Stomach smooth muscle (tissue), 2 donors: Measurements from ENCODE around the gene NLRP8.
"Not testable (repeated sequence)": the region's sequence is repeated elsewhere in the genome, so short reads cannot be mapped to it uniquely, and the experiment has no call there.

Experiments
- H3K27ac ChIP-seq: one replicate; pipeline ENCODE4 v1.7.0; 2013; ENCODE audit warnings: mild to moderate bottlenecking, low read length, inconsistent platforms
- H3K27me3 ChIP-seq, 2 donors: one replicate each; pipeline ENCODE4 v1.7.0; 2013; ENCODE audit warnings: low read length in 2 of 2; ENCODE audit not compliant: insufficient read depth in 2 of 2, control insufficient read depth in 1 of 2
- H3K36me3 ChIP-seq, 2 donors: one replicate each; pipeline ENCODE4 v1.7.0; 2013; ENCODE audit warnings: low read length in 2 of 2; ENCODE audit not compliant: control insufficient read depth in 2 of 2, insufficient read depth in 2 of 2
- H3K4me1 ChIP-seq: one replicate; pipeline ENCODE4 v1.7.0; 2013; ENCODE audit warnings: low read length; ENCODE audit not compliant: control insufficient read depth, insufficient read depth
- H3K4me3 ChIP-seq, 2 donors: one replicate each; pipeline ENCODE4 v1.7.0; 2013; ENCODE audit warnings: low read length in 2 of 2
- H3K9ac ChIP-seq, 2 donors: one replicate each; pipeline ENCODE4 v1.7.0; 2013; ENCODE audit warnings: low read length in 2 of 2, mild to moderate bottlenecking in 1 of 2
- H3K9me3 ChIP-seq, 2 donors: one replicate each; pipeline ENCODE4 v1.7.0; 2013; ENCODE audit warnings: low read length in 2 of 2; ENCODE audit not compliant: control insufficient read depth in 2 of 2
- donor health status: healthy.
- donor health status: Pancreatic carcinoma.

NLRP8 gene

GRCh38 chr19:55962186-55962585 is 14.6 kb downstream of the NLRP8 start:
- Histone ChIP-seq H3K27me3 (no peaks in the 10 kb centered on the region), H3K9me3 (peaks cover 0 to 1% of the 10 kb centered on the region in 2 donors), H3K36me3 (no peaks in the 10 kb centered on the region), H3K9ac (no peak overlapping the region), H3K4me3 (no peak overlapping the region), H3K4me1 (no peaks in the 10 kb centered on the region), H3K27ac (no peak overlapping the region)

- Histone ChIP-seq H3K27me3 (no peaks in the 10 kb centered on the region), H3K4me3 (no peak overlapping the region), H3K36me3 (no peaks in the 10 kb centered on the region), H3K9ac (no peak overlapping the region), H3K4me1 (no peaks in the 10 kb centered on the region), H3K27ac (no peak overlapping the region), H3K9me3 (peaks cover 0 to 14% of the 10 kb centered on the region in 2 donors)
Measured at GRCh38 chr19:55973982-55974381, 26.4 kb downstream of the NLRP8 start.

- Histone ChIP-seq H3K36me3 (no peaks in the 10 kb centered on the region), H3K9me3 (peaks cover 3 to 4% of the 10 kb centered on the region in 2 donors), H3K4me1 (no peaks in the 10 kb centered on the region), H3K27me3 (no peaks in the 10 kb centered on the region), H3K4me3 (no peak overlapping the region), H3K9ac (no peak overlapping the region), H3K27ac (no peak overlapping the region)
Measured at GRCh38 chr19:55980415-55980814, 32.8 kb downstream of the NLRP8 start.

- Histone ChIP-seq H3K27me3 (no peaks in the 10 kb centered on the region), H3K4me1 (no peaks in the 10 kb centered on the region), H3K4me3 (no peak overlapping the region), H3K36me3 (no peaks in the 10 kb centered on the region), H3K9ac (no peak overlapping the region), H3K9me3 (no peaks in the 10 kb centered on the region), H3K27ac (no peak overlapping the region)
Measured at GRCh38 chr19:55985254-55985653, 37.6 kb downstream of the NLRP8 start.

- no peak within 1 kb of the TSS for H3K9ac ChIP-seq
- H3K4me3 ChIP-seq, result no peak within 1 kb of the TSS
- no peaks in the 10 kb centered on the region for H3K27me3 ChIP-seq
- no peak within 1 kb of the TSS for H3K27ac ChIP-seq
- no peaks in the 10 kb centered on the region for H3K4me1 ChIP-seq
- H3K36me3 ChIP-seq, result no peaks in the 10 kb centered on the region
- H3K9me3 ChIP-seq, result no peaks in the 10 kb centered on the region
Measured at GRCh38 chr19:55986487-55986886, 38.9 kb downstream of the NLRP8 start, which contains the start of gene NLRP5. TSS of gene NLRP5 (plus strand) at chr19:55986775.

GRCh38 chr19:55990831-55991230 is 43.2 kb downstream of the NLRP8 start:
- H3K27ac ChIP-seq, result no peak overlapping the region
- H3K9ac ChIP-seq, result no peak overlapping the region
- H3K4me1 ChIP-seq, result no peaks in the 10 kb centered on the region
- H3K4me3 ChIP-seq, result no peak overlapping the region
- H3K9me3 ChIP-seq, result peaks cover 0 to 5% of the 10 kb centered on the region in 2 donors
- H3K27me3 ChIP-seq, result no peaks in the 10 kb centered on the region
- no peaks in the 10 kb centered on the region for H3K36me3 ChIP-seq

GRCh38 chr19:55993492-55993891 is 45.9 kb downstream of the NLRP8 start:
- no peaks in the 10 kb centered on the region for H3K36me3 ChIP-seq
- no peak overlapping the region for H3K27ac ChIP-seq
- no peaks in the 10 kb centered on the region for H3K27me3 ChIP-seq
- H3K4me1 ChIP-seq, result no peaks in the 10 kb centered on the region
- no peak overlapping the region for H3K4me3 ChIP-seq
- peaks cover 6 to 9% of the 10 kb centered on the region in 2 donors for H3K9me3 ChIP-seq
- H3K9ac ChIP-seq, result no peak overlapping the region

- Histone ChIP-seq H3K4me1 (no peaks in the 10 kb centered on the region), H3K27me3 (no peaks in the 10 kb centered on the region), H3K9me3 (peaks cover 0 to 4% of the 10 kb centered on the region in 2 donors), H3K4me3 (no peak overlapping the region), H3K36me3 (no peaks in the 10 kb centered on the region), H3K9ac (no peak overlapping the region), H3K27ac (no peak overlapping the region)
Measured at GRCh38 chr19:56014765-56015164, 67.1 kb downstream of the NLRP8 start.

- H3K27ac ChIP-seq, result no peak overlapping the region
- no peak overlapping the region for H3K9ac ChIP-seq
- H3K9me3 ChIP-seq, result peaks cover 0 to 2% of the 10 kb centered on the region in 2 donors
- no peak overlapping the region for H3K4me3 ChIP-seq
- H3K36me3 ChIP-seq, result no peaks in the 10 kb centered on the region
- H3K4me1 ChIP-seq, result no peaks in the 10 kb centered on the region
- H3K27me3 ChIP-seq, result no peaks in the 10 kb centered on the region
Measured at GRCh38 chr19:56015756-56016155, 68.1 kb downstream of the NLRP8 start.

GRCh38 chr19:56019325-56019724 is 71.7 kb downstream of the NLRP8 start:
- H3K4me1 ChIP-seq, H3K27me3 ChIP-seq, H3K36me3 ChIP-seq, H3K4me3 ChIP-seq, H3K9me3 ChIP-seq, H3K27ac ChIP-seq, H3K9ac ChIP-seq: not testable (repeated sequence)

GRCh38 chr19:56020355-56020975 is 72.8 kb downstream of the NLRP8 start:
- not testable (repeated sequence) for H3K27me3 ChIP-seq, H3K36me3 ChIP-seq, H3K4me1 ChIP-seq, H3K9me3 ChIP-seq, H3K27ac ChIP-seq, H3K9ac ChIP-seq, H3K4me3 ChIP-seq
